HepG2 (cell line): ENCODE data around the gene ADCY5. TPM values are rescaled to one million over a fixed set of nuclear protein-coding genes. Genes with fewer than 3 reads are reported as not detected.

ENCODE experiments used
- ATAC-seq: fragments of 200-7000 bp; cut with Tn5 transposase; 3 replicates; pipeline ENCODE4 v1.9.1; 2020; ENCODE audit warnings: mild to moderate bottlenecking, moderate library complexity
- BruUV-seq: library from RNA; stranded (reverse); fragments of 400-500 nt; replicated peaks from 2 replicates; lab custom pipeline; 2021; lab: Mats Ljungman, UMichigan
- CTCF ChIA-PET: fragments of 300-600 bp; formaldehyde crosslinking; extraction: SDS; loops from one replicate; lab custom pipeline; 2021; ENCODE audit warnings: low total read pairs, inconsistent platforms, low intra/inter-chr PET ratio; lab: Yijun Ruan, JAX
- POLR2A ChIA-PET: fragments of 350-600 bp; sonication (Branson Sonifier 250); formaldehyde crosslinking; loops from one replicate; lab custom pipeline; 2020; ENCODE audit warnings: antibody characterized with exemption, inconsistent platforms; lab: Yijun Ruan, JAX
- DNase-seq: peaks from one replicate; pipeline ENCODE4 v3.0.0-alpha.2; 2015; ENCODE audit warnings: low spot score
- FAIRE-seq: peaks from 3 replicates; lab custom pipeline; 2011; peaks lifted over from hg19 to GRCh38; lab: Jason Lieb, UNC
- H2AFZ ChIP-seq: one replicate; pipeline ENCODE4 v1.6.1; 2011; ENCODE audit warnings: low read length, inconsistent platforms
- H3K27ac ChIP-seq: fragments of 300-600 bp; 3 replicates; pipeline ENCODE4 v1.8.0; 2011; ENCODE audit warnings: mixed run types, mild to moderate bottlenecking, mixed read lengths, low read length, inconsistent platforms; ENCODE audit not compliant: insufficient read depth; ENCODE audit errors: extremely low read length
- H3K27me3 ChIP-seq, 2 experiments: fragments of 200-600 bp in 1 of 2; 2 replicates in 1 of 2; 3 replicates in 1 of 2; pipeline versions ENCODE4 v1.6.0 to v1.8.0; 2011; ENCODE audit warnings: low read length in 2 of 2, mild to moderate bottlenecking in 2 of 2, moderate library complexity in 2 of 2, inconsistent platforms in 1 of 2; ENCODE audit not compliant: insufficient read depth in 2 of 2, control insufficient read depth in 1 of 2
- H3K36me3 ChIP-seq, 2 experiments: fragments of 200-600 bp in 1 of 2; replicated peaks in 1 of 2; 2 replicates in 1 of 2; 3 replicates in 1 of 2; pipeline versions ENCODE4 v1.5.1 to v1.8.0; 2011; ENCODE audit warnings: low read length in 2 of 2, inconsistent platforms in 1 of 2; ENCODE audit not compliant: insufficient read depth in 2 of 2, control insufficient read depth in 1 of 2
- H3K4me1 ChIP-seq: 2 replicates; pipeline ENCODE4 v1.5.1; 2012; ENCODE audit warnings: low read length, inconsistent platforms; ENCODE audit not compliant: insufficient read depth
- H3K4me2 ChIP-seq: 2 replicates; pipeline ENCODE4 v1.6.0; 2011; ENCODE audit warnings: low read depth, low read length, inconsistent platforms
- H3K4me3 ChIP-seq, 3 experiments: fragments of 200-600 bp in 1 of 3; sonication (generic), shearing (Covaris generic) in 1 of 3; replicated peaks in 1 of 3; 2 replicates each; pipeline ENCODE4 v1.5.1; 2011 to 2016; ENCODE audit warnings: low read length in 3 of 3, inconsistent platforms in 2 of 3, low read depth in 2 of 3, mild to moderate bottlenecking in 2 of 3, control low read depth in 1 of 3, mixed read lengths in 1 of 3; ENCODE audit not compliant: insufficient read depth in 1 of 3
- H3K79me2 ChIP-seq: one replicate; pipeline ENCODE4 v1.6.1; 2011; ENCODE audit warnings: low read length, inconsistent platforms; ENCODE audit not compliant: insufficient read depth
- H3K9ac ChIP-seq: 2 replicates; pipeline ENCODE4 v1.6.0; 2011; ENCODE audit warnings: mild to moderate bottlenecking, low read depth, low read length, inconsistent platforms; ENCODE audit not compliant: insufficient read depth
- H3K9me3 ChIP-seq: 2 replicates; pipeline ENCODE4 v1.5.1; 2012; ENCODE audit warnings: mild to moderate bottlenecking, low read length
- H4K20me1 ChIP-seq: 2 replicates; pipeline ENCODE4 v1.6.0; 2011; ENCODE audit warnings: inconsistent platforms, mild to moderate bottlenecking, low read length, moderate library complexity; ENCODE audit not compliant: insufficient read depth
- AHR ChIP-seq: IDR thresholded peaks from 2 replicates; pipeline ENCODE4 v1.6.1; 2018; ENCODE audit warnings: missing genetic modification reagents, missing compliant biosample characterization
- ZKSCAN5 ChIP-seq: sonication (generic); formaldehyde crosslinking; IDR thresholded peaks from 2 replicates; pipeline ENCODE4 v1.5.1; 2020; ENCODE audit warnings: mild to moderate bottlenecking, missing genetic modification reagents
- ZNF577 ChIP-seq: sonication (generic); formaldehyde crosslinking; IDR thresholded peaks from 2 replicates; pipeline ENCODE4 v1.4.0; 2020; ENCODE audit warnings: mild to moderate bottlenecking, low read depth, missing genetic modification reagents, borderline replicate concordance
- ZNF678 ChIP-seq: sonication (generic); formaldehyde crosslinking; IDR thresholded peaks from 2 replicates; pipeline ENCODE4 v1.4.0; 2020; ENCODE audit warnings: mild to moderate bottlenecking, missing genetic modification reagents
- WGBS: methylation state at CpG from one replicate; pipeline ENCODE4 v1.1.6; 2017; ENCODE audit warnings: low lambda C conversion rate; 5-methylcytosine and 5-hydroxymethylcytosine counted together
- in situ Hi-C: cut with HindIII; loops from 2 replicates; pipeline ENCODE4 v1.10.0; 2017; ENCODE audit warnings: low pct_unique_long_range_greater_than_20kb; ENCODE audit not compliant: extremely low pct_ligation_motif_present
- intact Hi-C: fragments of 100-400 bp; cut with micrococcal nuclease; formaldehyde crosslinking; loops from one replicate; pipeline ENCODE4 v1.10.0; 2022; ENCODE audit not compliant: unreplicated experiment
- polyA plus RNA-seq, 8 experiments: library from polyadenylated mRNA; depleted of rRNA in 3 of 8; stranded (reverse) in 7 of 8; unstranded in 1 of 8; fragments of >200 nt; fragmentation: Illumina TruSeq in 4 of 8; extraction: Trizol in 4 of 8; gene quantifications; 2 replicates each; pipeline versions ENCODE4 v1.2.1 to v1.2.3, GENCODE V29; 2011 to 2016; ENCODE audit warnings: low read depth in 4 of 8, missing spikeins in 1 of 8, mixed read lengths in 1 of 8; ENCODE audit not compliant: insufficient read depth in 1 of 8
- total RNA-seq, 5 experiments: library from RNA; depleted of rRNA; stranded (reverse); fragments of >200 nt; fragmentation: Illumina TruSeq; extraction: Trizol; gene quantifications; 2 replicates each; pipeline ENCODE4 v1.2.3, GENCODE V29; 2016; ENCODE audit warnings: low read depth in 1 of 5
- TF ChIP-seq, protein P1 (sequence below): sonication (generic); formaldehyde crosslinking; IDR thresholded peaks from 2 replicates; pipeline ENCODE4 v1.5.0; 2020; ENCODE audit warnings: mild to moderate bottlenecking, missing genetic modification reagents, moderate library complexity

ADCY5 gene
- total and polyA plus RNA-seq, 2 of the 13 experiments (the other 11 are each of a cell fraction or from before 2014, with no cell fraction given) = not detected

DNA sequence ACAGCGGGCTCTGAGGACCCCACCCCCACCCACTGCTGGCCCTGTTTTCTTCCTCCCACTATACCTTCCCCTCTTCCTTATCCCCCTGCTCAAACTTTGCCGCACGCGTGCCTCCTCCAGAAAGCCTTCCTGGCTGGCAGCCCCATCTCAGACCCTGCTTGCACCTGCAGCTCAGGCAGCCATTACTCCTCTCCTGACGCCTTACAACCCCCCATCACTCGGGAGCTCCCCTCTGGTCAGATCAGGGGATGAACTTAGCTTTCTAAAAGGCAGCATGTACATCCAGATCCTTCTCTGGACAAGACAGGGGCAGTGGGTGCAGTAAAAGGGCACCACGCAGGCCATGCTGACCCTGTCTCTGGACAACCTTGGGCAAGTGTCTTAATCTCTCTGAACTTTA lies 152.6 kb downstream of the ADCY5 start:
- TF ChIP-seq ZKSCAN5 (CRISPR knock-in tag) = no peak
- no peak for TF ChIP-seq ZNF577 (CRISPR knock-in tag)
- TF ChIP-seq ZNF678 = no peak
- ATAC-seq (no peak), DNase-seq (no peak), FAIRE-seq (no peak)
- H3K27me3 ChIP-seq = peaks cover 4 to 37% of the 10 kb centered on the region in 2 experiments; a peak in 3 of 5 replicates
- ChIA-PET CTCF (no interaction called here), POLR2A (no interaction called here)
- no TSS peak for BruUV-seq
- in situ Hi-C loops = no loop called here
- H3K9me3 ChIP-seq = no peaks in the 10 kb centered on the region
- no peak overlapping the region for H3K4me2 ChIP-seq
- no peak overlapping the region for H3K27ac ChIP-seq
- 54% methylated on average over 7 of the region's 7 CpGs for WGBS
- H2AFZ ChIP-seq = no peak overlapping the region
- no peak overlapping the region for H3K9ac ChIP-seq
- no peaks in the 10 kb centered on the region for H3K79me2 ChIP-seq
- no peaks in the 10 kb centered on the region for H3K36me3 ChIP-seq
- no peak overlapping the region for H3K4me3 ChIP-seq
- H4K20me1 ChIP-seq = no peaks in the 10 kb centered on the region
- intact Hi-C loops = no loop called here
- no peaks in the 10 kb centered on the region for H3K4me1 ChIP-seq

DNA sequence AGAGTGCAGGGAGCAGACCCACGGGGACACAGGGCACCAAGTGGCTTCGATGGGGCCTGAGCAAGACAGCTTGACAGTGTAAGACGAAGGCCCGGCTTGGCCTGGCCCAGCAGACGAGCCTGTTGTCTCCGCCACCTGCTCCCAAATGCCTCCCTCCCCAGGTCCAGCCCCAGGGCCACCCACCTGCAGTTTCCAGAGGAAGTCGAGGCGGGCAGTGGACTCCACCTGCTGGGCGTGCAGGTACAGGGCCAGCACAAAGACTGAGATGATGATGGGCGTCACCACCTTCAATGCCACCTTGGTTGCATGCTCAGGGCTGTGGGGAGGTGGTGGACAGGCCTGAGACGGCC lies 153.0 kb downstream of the ADCY5 start:
- TF ChIP-seq AHR (CRISPR knock-in tag) = no peak
- TF ChIP-seq, protein P1, sequence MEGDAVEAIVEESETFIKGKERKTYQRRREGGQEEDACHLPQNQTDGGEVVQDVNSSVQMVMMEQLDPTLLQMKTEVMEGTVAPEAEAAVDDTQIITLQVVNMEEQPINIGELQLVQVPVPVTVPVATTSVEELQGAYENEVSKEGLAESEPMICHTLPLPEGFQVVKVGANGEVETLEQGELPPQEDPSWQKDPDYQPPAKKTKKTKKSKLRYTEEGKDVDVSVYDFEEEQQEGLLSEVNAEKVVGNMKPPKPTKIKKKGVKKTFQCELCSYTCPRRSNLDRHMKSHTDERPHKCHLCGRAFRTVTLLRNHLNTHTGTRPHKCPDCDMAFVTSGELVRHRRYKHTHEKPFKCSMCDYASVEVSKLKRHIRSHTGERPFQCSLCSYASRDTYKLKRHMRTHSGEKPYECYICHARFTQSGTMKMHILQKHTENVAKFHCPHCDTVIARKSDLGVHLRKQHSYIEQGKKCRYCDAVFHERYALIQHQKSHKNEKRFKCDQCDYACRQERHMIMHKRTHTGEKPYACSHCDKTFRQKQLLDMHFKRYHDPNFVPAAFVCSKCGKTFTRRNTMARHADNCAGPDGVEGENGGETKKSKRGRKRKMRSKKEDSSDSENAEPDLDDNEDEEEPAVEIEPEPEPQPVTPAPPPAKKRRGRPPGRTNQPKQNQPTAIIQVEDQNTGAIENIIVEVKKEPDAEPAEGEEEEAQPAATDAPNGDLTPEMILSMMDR (CRISPR knock-in tag) = peak; percentile 39
- intact Hi-C loops = no loop called here
- Histone ChIP-seq H3K9ac (no peak overlapping the region), H3K36me3 (no peaks in the 10 kb centered on the region), H3K4me3 (no peak overlapping the region), H3K4me1 (no peaks in the 10 kb centered on the region), H3K9me3 (no peaks in the 10 kb centered on the region), H3K79me2 (no peaks in the 10 kb centered on the region), H3K27me3 (peaks cover 4 to 39% of the 10 kb centered on the region in 2 experiments; a peak in 3 of 5 replicates), H3K4me2 (no peak overlapping the region), H4K20me1 (no peaks in the 10 kb centered on the region), H3K27ac (no peak overlapping the region), H2AFZ (no peak overlapping the region)
- in situ Hi-C loops = no loop called here
- BruUV-seq = no TSS peak
- ChIA-PET POLR2A (no interaction called here), CTCF (no interaction called here)
- WGBS = 0% methylated on average over 1 of the region's 11 CpGs
- FAIRE-seq (no peak), ATAC-seq (peak; percentile 9; the same call in 1 of the 3 replicates), DNase-seq (no peak)
